Measurements from ENCODE around the gene UNC45A.
A peak's percentile ranks its signal among the peaks of the same experiment; 100 is the strongest.
"Not testable (repeated sequence)": the region's sequence is repeated elsewhere in the genome, so short reads cannot be mapped to it uniquely, and the experiment has no call there.

UNC45A gene

DNA sequence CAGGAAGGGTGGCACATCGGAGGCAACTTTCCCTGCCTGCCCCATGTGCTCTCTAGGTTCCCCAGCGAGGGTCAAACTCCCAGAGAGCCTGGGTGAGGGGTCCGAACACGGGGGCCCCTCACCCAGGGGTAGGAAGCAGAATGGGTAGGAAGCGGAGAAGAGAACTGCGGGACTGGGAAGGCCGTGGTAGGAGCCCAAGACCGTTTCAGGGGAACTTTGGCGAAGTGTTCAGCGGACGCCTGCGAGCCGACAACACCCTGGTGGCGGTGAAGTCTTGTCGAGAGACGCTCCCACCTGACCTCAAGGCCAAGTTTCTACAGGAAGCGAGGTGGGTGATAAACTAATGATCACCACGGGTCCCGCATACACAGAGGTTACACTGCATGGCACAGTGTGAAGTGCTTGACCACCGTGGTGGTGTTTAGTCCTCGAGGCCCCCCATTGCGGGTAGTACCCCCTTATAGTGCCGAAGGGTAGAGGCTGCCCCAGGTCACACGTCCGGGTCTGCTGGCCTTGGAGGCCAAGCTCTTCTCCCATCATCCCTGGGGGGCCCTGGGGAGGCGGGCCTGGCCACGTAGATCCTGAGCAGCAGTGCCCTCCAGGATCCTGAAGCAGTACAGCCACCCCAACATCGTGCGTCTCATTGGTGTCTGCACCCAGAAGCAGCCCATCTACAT lies 42.4 kb upstream of the UNC45A start:
- Histone ChIP-seq H3K27ac (no peak overlapping the region), H3K4me3 (no peak overlapping the region), H3K9me3 (no peaks in the 10 kb centered on the region), H3K36me3 (peaks cover 51 to 80% (median 65%) of the 10 kb centered on the region in 3 donors), H3K27me3 (no peaks in the 10 kb centered on the region), H3K4me1 (no peaks in the 10 kb centered on the region)
- no peak for DNase-seq
- intact Hi-C loops (cut with DNase I; ENCODE audit: low total_unique reads): no loop called here
- TF ChIP-seq, protein P1, sequence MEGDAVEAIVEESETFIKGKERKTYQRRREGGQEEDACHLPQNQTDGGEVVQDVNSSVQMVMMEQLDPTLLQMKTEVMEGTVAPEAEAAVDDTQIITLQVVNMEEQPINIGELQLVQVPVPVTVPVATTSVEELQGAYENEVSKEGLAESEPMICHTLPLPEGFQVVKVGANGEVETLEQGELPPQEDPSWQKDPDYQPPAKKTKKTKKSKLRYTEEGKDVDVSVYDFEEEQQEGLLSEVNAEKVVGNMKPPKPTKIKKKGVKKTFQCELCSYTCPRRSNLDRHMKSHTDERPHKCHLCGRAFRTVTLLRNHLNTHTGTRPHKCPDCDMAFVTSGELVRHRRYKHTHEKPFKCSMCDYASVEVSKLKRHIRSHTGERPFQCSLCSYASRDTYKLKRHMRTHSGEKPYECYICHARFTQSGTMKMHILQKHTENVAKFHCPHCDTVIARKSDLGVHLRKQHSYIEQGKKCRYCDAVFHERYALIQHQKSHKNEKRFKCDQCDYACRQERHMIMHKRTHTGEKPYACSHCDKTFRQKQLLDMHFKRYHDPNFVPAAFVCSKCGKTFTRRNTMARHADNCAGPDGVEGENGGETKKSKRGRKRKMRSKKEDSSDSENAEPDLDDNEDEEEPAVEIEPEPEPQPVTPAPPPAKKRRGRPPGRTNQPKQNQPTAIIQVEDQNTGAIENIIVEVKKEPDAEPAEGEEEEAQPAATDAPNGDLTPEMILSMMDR (IDR thresholded peaks at IDR 0.05): no peak

DNA sequence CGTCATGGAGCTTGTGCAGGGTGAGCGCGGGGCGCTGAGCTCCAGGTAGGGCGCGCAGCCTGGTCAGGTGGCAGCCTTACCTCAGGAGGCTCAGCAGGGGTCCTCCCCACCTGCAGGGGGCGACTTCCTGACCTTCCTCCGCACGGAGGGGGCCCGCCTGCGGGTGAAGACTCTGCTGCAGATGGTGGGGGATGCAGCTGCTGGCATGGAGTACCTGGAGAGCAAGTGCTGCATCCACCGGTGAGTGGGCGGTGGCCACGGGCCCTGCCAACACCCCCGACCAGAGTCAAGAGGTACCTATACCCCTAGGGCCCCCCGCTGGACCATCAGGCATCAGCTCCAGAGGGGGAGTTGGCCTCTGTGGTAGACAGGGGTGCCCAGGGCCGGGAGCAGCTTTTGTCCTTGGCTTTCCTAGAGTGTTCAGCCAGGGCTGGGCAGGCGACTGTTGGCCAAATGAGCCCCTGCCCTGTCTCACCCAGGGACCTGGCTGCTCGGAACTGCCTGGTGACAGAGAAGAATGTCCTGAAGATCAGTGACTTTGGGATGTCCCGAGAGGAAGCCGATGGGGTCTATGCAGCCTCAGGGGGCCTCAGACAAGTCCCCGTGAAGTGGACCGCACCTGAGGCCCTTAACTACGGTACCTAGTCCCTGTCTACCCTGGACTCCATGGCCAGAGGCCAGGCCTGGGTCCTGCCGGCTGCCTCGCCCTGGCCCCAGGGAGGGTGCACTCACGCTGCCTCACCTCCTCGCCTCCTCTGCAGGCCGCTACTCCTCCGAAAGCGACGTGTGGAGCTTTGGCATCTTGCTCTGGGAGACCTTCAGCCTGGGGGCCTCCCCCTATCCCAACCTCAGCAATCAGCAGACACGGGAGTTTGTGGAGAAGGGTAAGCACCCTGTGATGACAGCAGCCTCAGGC lies 41.7 kb upstream of the UNC45A start:
- peak in 1 of 2 donors; percentile 61 for DNase-seq
- Histone ChIP-seq H3K9me3 (no peaks in the 10 kb centered on the region), H3K27me3 (no peaks in the 10 kb centered on the region), H3K4me3 (no peak overlapping the region), H3K36me3 (peaks cover 51 to 77% (median 65%) of the 10 kb centered on the region in 3 donors), H3K27ac (no peak overlapping the region), H3K4me1 (no peaks in the 10 kb centered on the region)
- TF ChIP-seq, protein P1 (IDR thresholded peaks at IDR 0.05): no peak
- intact Hi-C loops (cut with DNase I; ENCODE audit: low total_unique reads): no loop called here

DNA sequence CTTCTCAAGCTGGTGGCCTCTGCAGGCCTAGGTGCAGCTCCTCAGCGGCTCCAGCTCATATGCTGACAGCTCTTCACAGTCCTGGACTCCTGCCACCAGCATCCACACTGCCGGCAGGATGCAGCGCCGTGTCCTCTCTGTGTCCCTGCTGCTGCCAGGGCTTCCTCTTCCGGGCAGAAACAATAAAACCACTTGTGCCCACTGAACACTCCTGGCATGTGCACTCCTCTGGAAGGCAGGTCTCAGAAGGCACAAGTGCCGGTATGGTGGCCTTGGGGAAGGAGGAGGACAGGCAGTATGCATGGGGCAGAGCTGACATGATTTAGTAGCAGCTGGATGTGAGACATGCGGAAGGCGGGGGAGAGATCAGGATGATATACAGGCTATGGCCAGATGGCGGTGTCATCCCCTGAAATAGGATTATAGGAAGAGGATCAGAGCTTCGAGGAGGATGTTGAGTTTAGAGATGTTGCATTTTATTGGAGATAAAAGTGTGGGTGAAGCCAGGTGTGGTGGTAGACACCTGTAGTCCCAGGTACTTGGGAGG lies 39.4 kb upstream of the UNC45A start:
- Histone ChIP-seq H3K27me3 (no peaks in the 10 kb centered on the region), H3K4me3 (no peak overlapping the region), H3K27ac (no peak overlapping the region), H3K36me3 (peaks cover 42 to 54% (median 48%) of the 10 kb centered on the region in 3 donors), H3K9me3 (no peaks in the 10 kb centered on the region), H3K4me1 (no peaks in the 10 kb centered on the region)
- intact Hi-C loops (cut with DNase I; ENCODE audit: low total_unique reads): no loop called here
- TF ChIP-seq, protein P1 (IDR thresholded peaks at IDR 0.05): no peak
- DNase-seq: no peak

DNA sequence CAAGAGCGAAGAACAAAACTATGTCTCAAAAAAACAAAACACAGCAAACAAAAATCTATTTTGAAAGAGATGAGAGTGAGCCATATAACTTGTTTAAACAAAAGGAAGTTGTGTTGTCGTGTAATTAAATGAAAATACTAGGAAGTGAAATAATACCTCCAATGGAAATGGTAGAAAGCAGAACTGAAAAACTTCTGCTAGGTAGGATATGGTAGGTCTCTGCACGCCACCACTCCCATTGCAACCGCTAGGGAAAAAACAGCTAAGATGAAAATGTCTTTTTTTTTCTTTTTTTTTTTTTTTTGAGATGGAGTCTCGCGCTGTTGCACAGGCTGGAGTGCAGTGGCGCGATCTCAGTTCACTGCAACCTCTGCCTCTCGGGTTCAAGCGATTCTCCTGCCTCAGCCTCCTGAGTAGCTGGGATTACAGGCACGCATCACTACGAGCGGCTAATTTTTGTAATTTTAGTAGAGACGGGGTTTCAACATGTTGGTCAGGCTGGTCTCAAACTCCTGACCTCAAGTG lies 37.9 kb upstream of the UNC45A start:
- DNase-seq; H3K27ac ChIP-seq; H3K4me1 ChIP-seq; intact Hi-C loops (cut with DNase I; ENCODE audit: low total_unique reads); H3K4me3 ChIP-seq; H3K9me3 ChIP-seq; H3K27me3 ChIP-seq: not testable (repeated sequence)
- peaks cover 27 to 39% (median 33%) of the 10 kb centered on the region in 3 donors for H3K36me3 ChIP-seq

DNA sequence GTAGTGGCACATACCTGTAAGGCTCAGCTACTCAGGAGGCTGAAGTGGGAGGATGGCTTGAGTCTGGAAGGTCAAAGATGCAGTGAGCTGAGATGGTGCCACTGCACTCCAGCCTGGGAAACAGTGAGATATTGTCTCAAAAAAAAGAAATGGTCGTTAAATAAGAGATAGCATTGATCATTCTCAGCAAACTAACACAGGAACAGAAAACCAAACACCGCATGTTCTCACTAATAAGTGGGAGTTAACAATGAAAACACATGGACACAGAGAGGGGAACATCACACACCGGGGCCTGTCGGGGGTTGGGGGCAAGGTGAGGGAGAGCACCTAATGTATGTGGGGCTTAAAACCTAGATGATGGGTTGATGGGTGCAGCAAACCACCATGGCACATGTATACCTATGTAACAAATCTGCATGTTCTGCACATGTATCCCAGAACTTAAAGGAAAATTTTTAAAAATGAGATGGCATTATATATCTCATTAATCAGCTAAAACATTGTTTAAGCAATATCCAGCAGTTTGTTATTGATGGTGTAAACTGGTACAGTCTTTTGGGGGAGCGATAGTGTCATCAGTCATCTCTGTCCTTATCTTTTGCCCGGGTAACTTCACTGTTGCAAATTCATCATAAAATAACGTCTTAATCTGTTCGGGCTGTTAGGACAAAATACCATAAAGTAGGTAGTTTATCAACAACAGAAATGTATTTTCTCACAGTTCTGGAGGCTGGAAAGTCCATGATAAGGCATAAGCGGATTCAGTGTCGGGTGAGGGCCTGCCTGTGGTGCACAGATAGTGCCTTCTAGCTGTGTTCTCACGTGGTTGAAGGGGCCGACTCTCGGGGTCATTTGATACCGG lies 33.7 kb upstream of the UNC45A start:
- intact Hi-C loops (cut with DNase I; ENCODE audit: low total_unique reads): loop anchor here (2.0 kb wide), 1 partner anchor 29 kb away; no protein-coding TSS in a partner anchor
- Histone ChIP-seq H3K27me3 (no peaks in the 10 kb centered on the region), H3K36me3 (peaks cover 15 to 19% (median 15%) of the 10 kb centered on the region in 3 donors), H3K9me3 (no peaks in the 10 kb centered on the region), H3K4me3 (peak overlapping the region in 1 of 2 donors; percentile 90), H3K27ac (peak overlapping the region; percentile 80 to 94), H3K4me1 (peaks cover 0 to 19% (median 12%) of the 10 kb centered on the region in 4 donors)
- TF ChIP-seq, protein P1 (IDR thresholded peaks at IDR 0.05): no peak
- no peak for DNase-seq

All from tibial artery (tissue), 4 donors.